H1 (cell line): ENCODE results near the gene RNF145. TPM values are rescaled to one million over a fixed set of nuclear protein-coding genes. Genes with fewer than 3 reads are reported as not detected.

Experiments used
- ATF2 ChIP-seq: IDR thresholded peaks from 2 replicates; pipeline ENCODE4 v1.6.1; 2012; ENCODE audit warnings: low read length, inconsistent platforms
- BCL11A ChIP-seq, 2 experiments: IDR thresholded peaks; one replicate each; pipeline ENCODE4 v1.6.1; 2011; ENCODE audit warnings: low read depth in 2 of 2, low read length in 2 of 2, mild to moderate bottlenecking in 2 of 2
- CHD7 ChIP-seq: fragments of 300-600 bp; sonication (generic); IDR thresholded peaks from 2 replicates; pipeline ENCODE4 v1.7.1; 2012; ENCODE audit warnings: low read length, moderate library complexity, mild to moderate bottlenecking, inconsistent platforms; ENCODE audit not compliant: insufficient replicate concordance
- GABPA ChIP-seq: IDR thresholded peaks from 2 replicates; pipeline ENCODE4 v1.6.1; 2011; ENCODE audit warnings: mild to moderate bottlenecking, low read length, moderate library complexity, borderline replicate concordance; ENCODE audit not compliant: insufficient read depth
- GTF2F1 ChIP-seq: IDR thresholded peaks from 2 replicates; pipeline ENCODE4 v1.6.1; 2012; ENCODE audit warnings: low read depth, low read length, improper control_type of control experiment, borderline replicate concordance
- HDAC2 ChIP-seq, 2 experiments: fragments of 300-600 bp in 1 of 2; sonication (generic) in 1 of 2; IDR thresholded peaks; 2 replicates each; pipeline ENCODE4 v1.6.1; 2011 to 2012; ENCODE audit warnings: low read depth in 2 of 2, low read length in 2 of 2, mild to moderate bottlenecking in 2 of 2, moderate library complexity in 2 of 2, borderline replicate concordance in 1 of 2, inconsistent platforms in 1 of 2
- JUN ChIP-seq: IDR thresholded peaks from 2 replicates; pipeline ENCODE4 v1.6.1; 2011; ENCODE audit warnings: low read depth, mild to moderate bottlenecking, improper control_type of control experiment, low read length
- TEAD4 ChIP-seq: IDR thresholded peaks from 2 replicates; pipeline ENCODE4 v1.6.1; 2012; ENCODE audit warnings: low read depth, low read length, inconsistent platforms, mixed read lengths
- ZNF274 ChIP-seq: IDR thresholded peaks from 2 replicates; pipeline ENCODE4 v1.7.0; 2012; ENCODE audit warnings: low read length, borderline replicate concordance; ENCODE audit errors: extremely low read depth
- polyA plus RNA-seq, 7 experiments: library from polyadenylated mRNA; depleted of rRNA in 3 of 7; stranded (reverse) in 5 of 7; unstranded in 2 of 7; fragments of >200 nt in 5 of 7; fragments of 200-250 nt in 2 of 7; gene quantifications; 1 replicate in 5 of 7; 2 replicates in 1 of 7; 4 replicates in 1 of 7; pipeline versions ENCODE4 v1.2.1 to v1.2.3, GENCODE V29; 2011 to 2013; ENCODE audit warnings: missing spikeins in 2 of 7, mixed read lengths in 2 of 7
- total RNA-seq: library from RNA; stranded (reverse); fragmentation: NEBNext Ultra II Directional; extraction: Animal tissue kit (Norgen Biotek cat#: 25700); gene quantifications from 2 replicates; pipeline ENCODE4 v1.2.1, GENCODE V29; 2021

The RNF145 gene
- total and polyA plus RNA-seq, 2 of the 8 experiments (the other 6 are each of a cell fraction or from before 2014, with no cell fraction given) = 34.2 to 72.5 TPM

- TF ChIP-seq CHD7 = no peak
- TF ChIP-seq TEAD4 = no peak
- no peak for TF ChIP-seq JUN
- TF ChIP-seq GABPA = no peak
- TF ChIP-seq BCL11A (IDR thresholded peaks at IDR 0.05; ENCODE audit: low read depth in 2 of 2, low read length in 2 of 2) = no peak
- no peak for TF ChIP-seq GTF2F1
- no peak for TF ChIP-seq ZNF274
- no peak for TF ChIP-seq HDAC2 (IDR thresholded peaks at IDR 0.05; ENCODE audit: borderline replicate concordance in 1 of 2, low read depth in 2 of 2, low read length in 2 of 2)
- no peak for TF ChIP-seq ATF2
These were observed 32.7 kb upstream of the RNF145 start (continued) for GRCh38 chr5:159241946-159242552.
